ENCODE data around the gene FBXO46. TPM values are rescaled to one million over a fixed set of nuclear protein-coding genes. Genes with fewer than 3 reads are reported as not detected.

The FBXO46 gene
- polyA plus RNA-seq, 1 experiment: 1.4 TPM

DNA sequence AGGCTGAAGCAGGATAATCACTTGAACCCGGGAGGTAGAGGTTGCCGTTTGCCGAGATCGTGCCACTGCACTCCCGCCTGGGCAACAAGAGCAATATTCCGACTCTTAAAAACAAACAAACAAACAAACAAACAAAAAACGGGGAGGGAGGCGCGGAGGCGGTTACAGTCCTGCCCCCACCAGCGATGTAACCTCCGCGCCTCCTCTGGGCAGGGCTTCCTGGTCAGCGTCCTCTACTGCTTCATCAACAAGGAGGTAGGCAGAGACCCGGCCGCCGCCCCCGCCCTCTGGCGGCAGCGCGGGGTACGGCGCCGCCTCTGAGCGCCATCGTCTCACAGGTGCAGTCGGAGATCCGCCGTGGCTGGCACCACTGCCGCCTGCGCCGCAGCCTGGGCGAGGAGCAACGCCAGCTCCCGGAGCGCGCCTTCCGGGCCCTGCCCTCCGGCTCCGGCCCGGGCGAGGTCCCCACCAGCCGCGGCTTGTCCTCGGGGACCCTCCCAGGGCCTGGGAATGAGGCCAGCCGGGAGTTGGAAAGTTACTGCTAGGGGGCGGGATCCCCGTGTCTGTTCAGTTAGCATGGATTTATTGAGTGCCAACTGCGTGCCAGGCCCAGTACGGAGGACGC is 49.2 kb downstream of the FBXO46 start:
- peaks cover 3% of the 10 kb centered on the region for H3K27me3 ChIP-seq (ENCODE audit: control insufficient read depth, insufficient read depth, low read length)
- ChIA-PET POLR2A (no interaction called here), CTCF (interaction anchor here (0.8 to 4.0 kb wide), 7 partner anchors 11 to 196 kb away, joined by 3 to 26 read pairs (median 6); partner anchors contain the start of genes QPCTL and SNRPD2)
- H3K9me3 ChIP-seq (ENCODE audit: control insufficient read depth, insufficient read depth, low read length): no peaks in the 10 kb centered on the region; the same call in 1 of the 2 replicates
- TF ChIP-seq, protein P1, sequence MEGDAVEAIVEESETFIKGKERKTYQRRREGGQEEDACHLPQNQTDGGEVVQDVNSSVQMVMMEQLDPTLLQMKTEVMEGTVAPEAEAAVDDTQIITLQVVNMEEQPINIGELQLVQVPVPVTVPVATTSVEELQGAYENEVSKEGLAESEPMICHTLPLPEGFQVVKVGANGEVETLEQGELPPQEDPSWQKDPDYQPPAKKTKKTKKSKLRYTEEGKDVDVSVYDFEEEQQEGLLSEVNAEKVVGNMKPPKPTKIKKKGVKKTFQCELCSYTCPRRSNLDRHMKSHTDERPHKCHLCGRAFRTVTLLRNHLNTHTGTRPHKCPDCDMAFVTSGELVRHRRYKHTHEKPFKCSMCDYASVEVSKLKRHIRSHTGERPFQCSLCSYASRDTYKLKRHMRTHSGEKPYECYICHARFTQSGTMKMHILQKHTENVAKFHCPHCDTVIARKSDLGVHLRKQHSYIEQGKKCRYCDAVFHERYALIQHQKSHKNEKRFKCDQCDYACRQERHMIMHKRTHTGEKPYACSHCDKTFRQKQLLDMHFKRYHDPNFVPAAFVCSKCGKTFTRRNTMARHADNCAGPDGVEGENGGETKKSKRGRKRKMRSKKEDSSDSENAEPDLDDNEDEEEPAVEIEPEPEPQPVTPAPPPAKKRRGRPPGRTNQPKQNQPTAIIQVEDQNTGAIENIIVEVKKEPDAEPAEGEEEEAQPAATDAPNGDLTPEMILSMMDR (IDR thresholded peaks at IDR 0.05; ENCODE audit: low read depth, low read length): peak; percentile 92
- no peak for DNase-seq (ENCODE audit: low read depth, low spot score)
- no peak overlapping the region for H3K27ac ChIP-seq (ENCODE audit: low read depth, low read length)
- H3K4me3 ChIP-seq (ENCODE audit: low read depth, low read length): peak overlapping the region; percentile 40; the same call in 1 of the 2 replicates

DNA sequence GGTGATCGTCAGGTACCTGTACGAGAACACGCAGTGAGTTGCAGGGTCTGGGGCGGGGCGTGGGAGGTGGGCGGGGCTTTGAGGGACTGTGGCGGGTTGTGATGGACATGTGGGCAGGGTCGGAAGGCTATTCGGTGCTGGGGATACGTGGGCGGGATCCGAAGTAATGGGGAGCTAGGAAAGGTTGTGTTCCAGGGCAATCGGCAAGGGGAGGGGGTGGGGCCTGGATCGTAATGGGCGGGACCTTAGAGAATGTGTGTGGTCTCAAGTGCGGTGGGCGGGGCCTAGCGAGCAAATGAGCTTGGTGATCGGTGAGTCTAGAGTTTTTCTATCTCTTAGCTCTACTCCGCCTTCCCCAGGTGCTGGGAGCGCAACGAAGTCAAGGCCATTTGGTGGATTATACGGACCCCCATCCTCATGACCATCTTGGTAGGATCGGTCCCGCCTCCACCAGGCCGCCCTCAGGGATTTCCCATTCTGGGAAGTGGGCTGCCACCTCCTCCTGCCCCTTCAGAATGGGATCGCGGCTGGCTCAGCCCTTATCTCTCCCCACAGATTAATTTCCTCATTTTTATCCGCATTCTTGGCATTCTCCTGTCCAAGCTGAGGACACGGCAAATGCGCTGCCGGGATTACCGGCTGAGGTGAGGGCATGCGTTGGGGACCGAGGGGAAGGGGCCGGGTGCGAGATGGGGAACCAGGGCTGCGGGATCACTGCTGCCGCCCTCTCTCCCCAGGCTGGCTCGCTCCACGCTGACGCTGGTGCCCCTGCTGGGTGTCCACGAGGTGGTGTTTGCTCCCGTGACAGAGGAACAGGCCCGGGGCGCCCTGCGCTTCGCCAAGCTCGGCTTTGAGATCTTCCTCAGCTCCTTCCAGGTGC is 53.1 kb downstream of the FBXO46 start:
- H3K4me3 ChIP-seq (ENCODE audit: low read depth, low read length): peak overlapping the region; percentile 40
- no peaks in the 10 kb centered on the region; the same call in 1 of the 2 replicates for H3K9me3 ChIP-seq (ENCODE audit: control insufficient read depth, insufficient read depth, low read length)
- DNase-seq (ENCODE audit: low read depth, low spot score): no peak
- H3K27me3 ChIP-seq (ENCODE audit: control insufficient read depth, insufficient read depth, low read length): peaks cover 6% of the 10 kb centered on the region
- TF ChIP-seq, protein P1 (IDR thresholded peaks at IDR 0.05; ENCODE audit: low read depth, low read length): no peak
- no peak overlapping the region for H3K27ac ChIP-seq (ENCODE audit: low read depth, low read length)
- ChIA-PET CTCF (interaction anchor here (0.6 to 1.3 kb wide), 4 partner anchors 16 to 35 kb away, joined by 3 read pairs; no protein-coding TSS in a partner anchor), POLR2A (interaction anchor here (0.6 to 1.1 kb wide), 3 partner anchors 14 to 35 kb away, joined by 3 to 5 read pairs (median 4); partner anchors contain the start of genes QPCTL and SNRPD2)

DNA sequence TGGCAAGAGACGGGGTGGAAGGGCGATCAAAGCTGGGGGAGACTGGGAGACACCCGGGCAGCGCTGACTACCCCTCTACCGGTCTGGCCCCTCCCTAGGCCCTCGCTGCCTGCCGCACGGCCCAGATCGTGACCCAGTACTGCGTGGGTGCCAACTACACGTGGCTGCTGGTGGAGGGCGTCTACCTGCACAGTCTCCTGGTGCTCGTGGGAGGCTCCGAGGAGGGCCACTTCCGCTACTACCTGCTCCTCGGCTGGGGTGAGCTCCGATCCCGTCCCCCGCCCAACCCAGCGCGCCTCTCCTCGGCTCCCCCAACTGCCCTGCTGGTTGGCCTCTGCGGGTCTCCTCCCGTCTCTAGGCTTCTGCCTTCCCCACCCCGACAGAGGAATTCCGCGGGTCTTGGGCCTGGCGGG is 53.8 kb downstream of the FBXO46 start:
- peak overlapping the region; percentile 20; the same call in 1 of the 2 replicates for H3K4me3 ChIP-seq (ENCODE audit: low read depth, low read length)

DNA sequence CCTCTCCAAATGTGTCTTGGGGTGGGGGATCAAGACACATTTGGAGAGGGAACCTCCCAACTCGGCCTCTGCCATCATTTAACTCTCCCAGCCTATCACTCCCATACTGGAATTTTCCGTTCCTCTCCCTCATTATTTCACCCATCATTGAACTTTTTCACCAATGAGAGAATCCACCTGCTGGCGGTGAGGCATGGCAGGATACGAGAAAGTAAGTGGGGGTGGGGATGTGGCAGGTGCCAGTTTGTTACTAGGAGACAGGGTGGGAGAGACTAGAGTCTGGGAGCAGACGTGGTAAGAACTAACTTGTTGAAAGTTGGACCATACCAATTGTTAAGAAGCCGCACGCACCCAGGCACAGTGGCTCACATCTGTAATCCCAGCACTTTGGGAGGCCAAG is 55.8 kb downstream of the FBXO46 start:
- Histone ChIP-seq H3K27ac (ENCODE audit: low read depth, low read length) (no peak overlapping the region), H3K27me3 (ENCODE audit: control insufficient read depth, insufficient read depth, low read length) (peaks cover 6% of the 10 kb centered on the region), H3K9me3 (ENCODE audit: control insufficient read depth, insufficient read depth, low read length) (peaks cover 9% of the 10 kb centered on the region; the same call in 1 of the 2 replicates), H3K4me3 (ENCODE audit: low read depth, low read length) (no peak overlapping the region)
- CTCF ChIA-PET: no interaction called here
- POLR2A ChIA-PET: no interaction called here
- TF ChIP-seq, protein P1 (IDR thresholded peaks at IDR 0.05; ENCODE audit: low read depth, low read length): no peak
- DNase-seq (ENCODE audit: low read depth, low spot score): no peak

More for the DNA sequence above, 53.8 kb downstream of the FBXO46 start:
- ChIA-PET POLR2A (interaction anchor here (0.6 to 1.1 kb wide), 2 partner anchors 15 to 34 kb away, joined by 3 to 5 read pairs; partner anchors contain the start of gene SNRPD2), CTCF (interaction anchor here (0.6 to 1.3 kb wide), 5 partner anchors 15 to 122 kb away, joined by 3 to 4 read pairs (median 3); partner anchors contain the start of gene SNRPD2)
- TF ChIP-seq, protein P1 (IDR thresholded peaks at IDR 0.05; ENCODE audit: low read depth, low read length): no peak
- H3K27ac ChIP-seq (ENCODE audit: low read depth, low read length): no peak overlapping the region
- peaks cover 6% of the 10 kb centered on the region for H3K27me3 ChIP-seq (ENCODE audit: control insufficient read depth, insufficient read depth, low read length)
- DNase-seq (ENCODE audit: low read depth, low spot score): no peak
- H3K9me3 ChIP-seq (ENCODE audit: control insufficient read depth, insufficient read depth, low read length): no peaks in the 10 kb centered on the region; the same call in 1 of the 2 replicates

All from AG04450 (cell line).